ENCODE results near the gene NOP53. TPM values are rescaled to one million over a fixed set of nuclear protein-coding genes. Genes with fewer than 3 reads are reported as not detected.
"Not testable (repeated sequence)": the region's sequence is repeated elsewhere in the genome, so short reads cannot be mapped to it uniquely, and the experiment has no call there.

Gene NOP53
- total RNA-seq, 1 donor from 2014 or later = 290 TPM

GRCh38 chr19:47704656-47705055 is 40.7 kb upstream of the NOP53 start:
- no peak for DNase-seq (ENCODE audit: low spot score in 2 of 2, unreplicated experiment in 2 of 2)
- Mint-ChIP-seq H3K4me3 (no peak overlapping the region), H3K36me3 (peaks cover 20% of the 10 kb centered on the region), H3K4me1 (no peaks in the 10 kb centered on the region), H3K9me3 (no peaks in the 10 kb centered on the region), H3K27ac (no peak overlapping the region), H3K27me3 (ENCODE audit: low read depth) (peaks cover 8% of the 10 kb centered on the region)
- TF ChIP-seq CTCF (IDR thresholded peaks at IDR 0.05; ENCODE audit: unreplicated experiment) = no peak

- H3K9me3 Mint-ChIP-seq = no peaks in the 10 kb centered on the region
- peak in 1 of 2 experiments; percentile 75 for DNase-seq (ENCODE audit: low spot score in 2 of 2, unreplicated experiment in 2 of 2)
- no peak overlapping the region for H3K4me3 Mint-ChIP-seq
These were observed 38.0 kb upstream of the NOP53 start for GRCh38 chr19:47707135-47707925.

GRCh38 chr19:47711652-47712242 is 33.6 kb upstream of the NOP53 start:
- peaks cover 6% of the 10 kb centered on the region for H3K4me1 Mint-ChIP-seq
- no peak for DNase-seq (ENCODE audit: low spot score in 2 of 2, unreplicated experiment in 2 of 2)
- TF ChIP-seq CTCF (IDR thresholded peaks at IDR 0.05; ENCODE audit: unreplicated experiment) = no peak
- H3K4me3 Mint-ChIP-seq = peak overlapping the region; percentile 20
- peaks cover 8% of the 10 kb centered on the region for H3K9me3 Mint-ChIP-seq
- no peak overlapping the region for H3K27ac Mint-ChIP-seq
- H3K27me3 Mint-ChIP-seq (ENCODE audit: low read depth) = peaks cover 15% of the 10 kb centered on the region
- H3K36me3 Mint-ChIP-seq = peaks cover 10% of the 10 kb centered on the region

More at GRCh38 chr19:47707135-47707925, 38.0 kb upstream of the NOP53 start:
- Mint-ChIP-seq H3K27me3 (ENCODE audit: low read depth) (peaks cover 14% of the 10 kb centered on the region), H3K27ac (no peak overlapping the region), H3K4me1 (no peaks in the 10 kb centered on the region), H3K36me3 (peaks cover 14% of the 10 kb centered on the region)
- TF ChIP-seq CTCF (IDR thresholded peaks at IDR 0.05; ENCODE audit: unreplicated experiment) = peak; percentile 47

GRCh38 chr19:47713046-47714021 is 32.0 kb upstream of the NOP53 start, which contains the start of gene EHD2:
Gene EHD2, plus strand, starts transcription at chr19:47713422. Its CDS starts 3,191 bp downstream, at chr19:47716613.
- Mint-ChIP-seq H3K4me1 (peaks cover 8% of the 10 kb centered on the region), H3K36me3 (peaks cover 16% of the 10 kb centered on the region), H3K9me3 (peaks cover 8% of the 10 kb centered on the region), H3K4me3 (peak within 1 kb of the TSS; percentile 73), H3K27me3 (ENCODE audit: low read depth) (peaks cover 7% of the 10 kb centered on the region), H3K27ac (peak within 1 kb of the TSS; percentile 54)
- TF ChIP-seq CTCF (IDR thresholded peaks at IDR 0.05; ENCODE audit: unreplicated experiment) = peak; percentile 97
- DNase-seq (ENCODE audit: low spot score in 2 of 2, unreplicated experiment in 2 of 2) = peak; percentile 41 to 75

- H3K4me1 Mint-ChIP-seq = peaks cover 17% of the 10 kb centered on the region
- peaks cover 8% of the 10 kb centered on the region for H3K9me3 Mint-ChIP-seq
- peaks cover 7% of the 10 kb centered on the region for H3K27me3 Mint-ChIP-seq (ENCODE audit: low read depth)
- H3K36me3 Mint-ChIP-seq = peaks cover 16% of the 10 kb centered on the region
- DNase-seq (ENCODE audit: low spot score in 2 of 2, unreplicated experiment in 2 of 2) = no peak
- TF ChIP-seq CTCF (IDR thresholded peaks at IDR 0.05; ENCODE audit: unreplicated experiment) = no peak
- H3K27ac Mint-ChIP-seq = peak overlapping the region; percentile 54
- peak overlapping the region; percentile 73 for H3K4me3 Mint-ChIP-seq
These were observed 31.0 kb upstream of the NOP53 start for GRCh38 chr19:47714339-47714738.

- peaks cover 16% of the 10 kb centered on the region for H3K36me3 Mint-ChIP-seq
- not testable (repeated sequence) for H3K4me3 Mint-ChIP-seq; H3K9me3 Mint-ChIP-seq; H3K27ac Mint-ChIP-seq; DNase-seq (ENCODE audit: low spot score in 2 of 2, unreplicated experiment in 2 of 2); H3K27me3 Mint-ChIP-seq (ENCODE audit: low read depth)
- H3K4me1 Mint-ChIP-seq = peaks cover 21% of the 10 kb centered on the region
These were observed 30.5 kb upstream of the NOP53 start for GRCh38 chr19:47714855-47715254.

All from mesothelial cell of epicardium (in vitro differentiated cells).